DOHH2 (cell line): ENCODE data around the gene TEX14.

Experiments used
- EZH2phosphoT487 ChIP-seq: fragments of 200-600 bp; sonication (generic); IDR thresholded peaks from 2 replicates; pipeline ENCODE4 v1.6.1; 2017; ENCODE audit warnings: borderline replicate concordance, mild to moderate bottlenecking, antibody characterized with exemption, low read length, moderate library complexity, mixed read lengths
- TF ChIP-seq, protein P1 (sequence below): fragments of 200-600 bp; sonication (generic); IDR thresholded peaks from one replicate; pipeline ENCODE4 v1.5.1; 2014; ENCODE audit warnings: antibody characterized with exemption, mild to moderate bottlenecking, low read depth, low read length; ENCODE audit not compliant: poor library complexity, severe bottlenecking

DNA sequence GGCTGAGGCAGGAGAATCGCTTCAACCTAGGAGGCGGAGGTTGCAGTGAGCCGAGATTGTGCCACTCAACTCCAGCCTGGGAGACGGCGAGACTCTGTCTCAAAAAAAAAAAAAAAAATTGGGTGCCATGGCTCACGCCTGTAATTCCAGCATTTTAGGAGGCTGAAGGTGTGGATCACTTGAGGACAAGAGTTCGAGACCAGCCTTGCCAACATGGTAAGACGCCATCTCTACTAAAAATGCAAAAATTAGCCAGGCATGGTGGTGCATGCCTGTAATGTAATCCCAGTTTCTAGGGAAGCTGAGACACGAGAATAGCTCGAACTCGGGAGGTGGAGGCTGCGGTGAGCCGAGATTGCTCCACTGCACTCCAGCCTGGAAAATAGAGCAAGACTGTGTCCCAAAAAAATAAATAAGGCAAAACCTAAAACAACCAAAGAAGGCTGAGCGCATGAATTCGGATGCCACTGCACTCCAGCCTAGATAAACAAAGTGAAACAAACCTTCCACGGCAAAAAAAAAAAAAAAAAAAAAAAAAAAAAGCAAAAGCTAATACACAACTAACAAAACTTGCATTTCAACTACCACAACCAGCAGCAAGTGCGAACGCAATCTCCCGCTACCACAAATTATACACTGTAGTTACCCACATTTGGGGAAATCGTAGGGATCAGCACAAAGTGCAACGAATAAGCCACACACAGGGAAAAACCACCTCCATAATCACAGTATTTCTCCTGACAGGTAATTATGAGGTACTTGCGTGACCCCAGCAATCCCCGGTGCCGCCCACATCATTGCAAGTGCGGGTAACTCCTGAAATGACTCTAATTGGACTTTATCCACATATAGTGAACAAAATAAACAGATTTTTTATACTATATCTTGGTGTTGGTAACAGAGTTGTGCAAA, 25.6 kb downstream of the TEX14 start:
- TF ChIP-seq, protein P1, sequence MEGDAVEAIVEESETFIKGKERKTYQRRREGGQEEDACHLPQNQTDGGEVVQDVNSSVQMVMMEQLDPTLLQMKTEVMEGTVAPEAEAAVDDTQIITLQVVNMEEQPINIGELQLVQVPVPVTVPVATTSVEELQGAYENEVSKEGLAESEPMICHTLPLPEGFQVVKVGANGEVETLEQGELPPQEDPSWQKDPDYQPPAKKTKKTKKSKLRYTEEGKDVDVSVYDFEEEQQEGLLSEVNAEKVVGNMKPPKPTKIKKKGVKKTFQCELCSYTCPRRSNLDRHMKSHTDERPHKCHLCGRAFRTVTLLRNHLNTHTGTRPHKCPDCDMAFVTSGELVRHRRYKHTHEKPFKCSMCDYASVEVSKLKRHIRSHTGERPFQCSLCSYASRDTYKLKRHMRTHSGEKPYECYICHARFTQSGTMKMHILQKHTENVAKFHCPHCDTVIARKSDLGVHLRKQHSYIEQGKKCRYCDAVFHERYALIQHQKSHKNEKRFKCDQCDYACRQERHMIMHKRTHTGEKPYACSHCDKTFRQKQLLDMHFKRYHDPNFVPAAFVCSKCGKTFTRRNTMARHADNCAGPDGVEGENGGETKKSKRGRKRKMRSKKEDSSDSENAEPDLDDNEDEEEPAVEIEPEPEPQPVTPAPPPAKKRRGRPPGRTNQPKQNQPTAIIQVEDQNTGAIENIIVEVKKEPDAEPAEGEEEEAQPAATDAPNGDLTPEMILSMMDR, result no peak
- TF ChIP-seq EZH2phosphoT487, result no peak
